WTC11 (cell line): ENCODE measurements around the gene ZKSCAN8. TPM values are rescaled to one million over a fixed set of nuclear protein-coding genes. Genes with fewer than 3 reads are reported as not detected.

Source experiments
- ATAC-seq: fragments of 200-7000 bp; cut with Tn5 transposase; 2 replicates; pipeline ENCODE4 v1.10.0; 2021; ENCODE audit warnings: mild to moderate bottlenecking, moderate library complexity
- CTCF ChIA-PET: fragments of 300-600 bp; sonication (Branson Sonifier 250); formaldehyde crosslinking; loops from one replicate; lab custom pipeline; 2021; ENCODE audit warnings: antibody characterized with exemption; lab: Charles Lee
- POLR2A ChIA-PET: fragments of 350-600 bp; sonication (Branson Sonifier 250); formaldehyde crosslinking; loops from one replicate; lab custom pipeline; 2021; ENCODE audit warnings: antibody characterized with exemption; lab: Charles Lee
- DNase-seq: peaks from one replicate; pipeline ENCODE4 v3.0.0; 2021; ENCODE audit warnings: low spot score
- H3K27ac Mint-ChIP-seq: 2 replicates; pipeline ENCODE4 v1.8.0; 2021; ENCODE audit warnings: mixed read lengths
- H3K27me3 Mint-ChIP-seq: 2 replicates; pipeline ENCODE4 v1.8.0; 2021; ENCODE audit warnings: low read depth, mild to moderate bottlenecking, moderate library complexity, mixed read lengths
- H3K36me3 Mint-ChIP-seq: 2 replicates; pipeline ENCODE4 v1.8.0; 2021; ENCODE audit warnings: mixed read lengths
- H3K4me1 Mint-ChIP-seq: 2 replicates; pipeline ENCODE4 v1.8.0; 2022; ENCODE audit warnings: mixed read lengths
- H3K4me3 Mint-ChIP-seq: 2 replicates; pipeline ENCODE4 v1.8.0; 2021; ENCODE audit warnings: mild to moderate bottlenecking, moderate library complexity, mixed read lengths
- H3K9me3 Mint-ChIP-seq: 2 replicates; pipeline ENCODE4 v1.8.0; 2021; ENCODE audit warnings: mixed read lengths
- CBFB ChIP-seq: sonication (generic); formaldehyde crosslinking; IDR thresholded peaks from 2 replicates; pipeline ENCODE4 v1.8.1; 2022; ENCODE audit warnings: mild to moderate bottlenecking, low read depth, missing genetic modification reagents
- ELF4 ChIP-seq: sonication (generic); formaldehyde crosslinking; IDR thresholded peaks from 2 replicates; pipeline ENCODE4 v1.8.1; 2022; ENCODE audit warnings: low read depth, mild to moderate bottlenecking, moderate library complexity, missing genetic modification reagents
- ESRRA ChIP-seq: sonication (generic); formaldehyde crosslinking; IDR thresholded peaks from 2 replicates; pipeline ENCODE4 v1.8.1; 2022; ENCODE audit warnings: mild to moderate bottlenecking, missing genetic modification reagents, borderline replicate concordance
- FOXJ3 ChIP-seq: sonication (generic); formaldehyde crosslinking; IDR thresholded peaks from 2 replicates; pipeline ENCODE4 v1.9.0; 2021; ENCODE audit warnings: missing genetic modification reagents, mild to moderate bottlenecking, borderline replicate concordance
- FOXK1 ChIP-seq: sonication (generic); formaldehyde crosslinking; IDR thresholded peaks from 2 replicates; pipeline ENCODE4 v1.8.0; 2022; ENCODE audit warnings: mild to moderate bottlenecking, moderate library complexity, missing genetic modification reagents
- IRF2 ChIP-seq: sonication (generic); formaldehyde crosslinking; IDR thresholded peaks from 2 replicates; pipeline ENCODE4 v1.8.0; 2022; ENCODE audit warnings: low read depth, missing genetic modification reagents, borderline replicate concordance
- NFYB ChIP-seq: sonication (generic); formaldehyde crosslinking; conservative IDR thresholded peaks from 2 replicates; pipeline ENCODE4 v1.8.0; 2022; ENCODE audit warnings: low read depth, missing genetic modification reagents
- NR1H2 ChIP-seq: sonication (generic); formaldehyde crosslinking; IDR thresholded peaks from 2 replicates; pipeline ENCODE4 v1.9.0; 2021; ENCODE audit warnings: mild to moderate bottlenecking, moderate library complexity, missing genetic modification reagents
- NR3C1 ChIP-seq: sonication (generic); formaldehyde crosslinking; conservative IDR thresholded peaks from 2 replicates; pipeline ENCODE4 v1.8.1; 2023; ENCODE audit warnings: low read depth, mild to moderate bottlenecking, missing genetic modification reagents
- PRRX2 ChIP-seq: fragments of 250-450 bp; sonication (Bioruptor Pico); IDR thresholded peaks from 2 replicates; pipeline ENCODE4 v1.8.0; 2021; ENCODE audit warnings: mild to moderate bottlenecking
- SMAD3 ChIP-seq: sonication (generic); formaldehyde crosslinking; IDR thresholded peaks from 2 replicates; pipeline ENCODE4 v1.8.0; 2022; ENCODE audit warnings: missing genetic modification reagents, mild to moderate bottlenecking, borderline replicate concordance
- ZBTB21 ChIP-seq: sonication (generic); formaldehyde crosslinking; IDR thresholded peaks from 2 replicates; pipeline ENCODE4 v1.8.1; 2023; ENCODE audit warnings: mild to moderate bottlenecking, missing genetic modification reagents, borderline replicate concordance
- ZNF219 ChIP-seq: sonication (generic); formaldehyde crosslinking; IDR thresholded peaks from 2 replicates; pipeline ENCODE4 v1.8.0; 2023; ENCODE audit warnings: missing genetic modification reagents, mild to moderate bottlenecking, borderline replicate concordance
- ZNF232 ChIP-seq: sonication (generic); formaldehyde crosslinking; IDR thresholded peaks from 2 replicates; pipeline ENCODE4 v1.8.0; 2022; ENCODE audit warnings: mild to moderate bottlenecking, missing genetic modification reagents
- total RNA-seq: library from RNA; stranded (reverse); gene quantifications from 3 replicates; pipeline ENCODE4 v1.2.3, GENCODE V29; 2021
- TF ChIP-seq, protein P1 (sequence below): sonication (generic); formaldehyde crosslinking; IDR thresholded peaks from 2 replicates; pipeline ENCODE4 v1.8.1; 2023; ENCODE audit warnings: mild to moderate bottlenecking, missing genetic modification reagents, borderline replicate concordance
- TF ChIP-seq, protein P2 (sequence below): fragments of 250-450 bp; sonication (Bioruptor Pico); IDR thresholded peaks from 2 replicates; pipeline ENCODE4 v1.8.0; 2021; ENCODE audit warnings: mild to moderate bottlenecking
- TF ChIP-seq, protein P3 (sequence below): sonication (generic); formaldehyde crosslinking; IDR thresholded peaks from 2 replicates; pipeline ENCODE4 v1.8.1; 2023; ENCODE audit warnings: mild to moderate bottlenecking, missing genetic modification reagents, moderate library complexity
- TF ChIP-seq, protein P4 (sequence below): sonication (generic); formaldehyde crosslinking; IDR thresholded peaks from 2 replicates; pipeline ENCODE4 v1.8.1; 2022; ENCODE audit warnings: missing genetic modification reagents, borderline replicate concordance
- TF ChIP-seq, protein P5 (sequence below): sonication (generic); formaldehyde crosslinking; IDR thresholded peaks from 2 replicates; pipeline ENCODE4 v1.8.0; 2022; ENCODE audit warnings: mild to moderate bottlenecking, missing genetic modification reagents
- TF ChIP-seq, protein P6 (sequence below): sonication (generic); formaldehyde crosslinking; IDR thresholded peaks from 2 replicates; pipeline ENCODE4 v1.8.1; 2023; ENCODE audit warnings: mild to moderate bottlenecking, missing genetic modification reagents
- TF ChIP-seq, protein P7 (sequence below): sonication (generic); formaldehyde crosslinking; IDR thresholded peaks from 2 replicates; pipeline ENCODE4 v1.8.0; 2022; ENCODE audit warnings: mild to moderate bottlenecking, missing genetic modification reagents
- TF ChIP-seq, protein P8 (sequence below): sonication (generic); formaldehyde crosslinking; IDR thresholded peaks from 2 replicates; pipeline ENCODE4 v1.8.1; 2023; ENCODE audit warnings: mild to moderate bottlenecking, missing genetic modification reagents
- TF ChIP-seq, protein P9 (sequence below): sonication (generic); formaldehyde crosslinking; IDR thresholded peaks from 2 replicates; pipeline ENCODE4 v1.8.1; 2022; ENCODE audit warnings: mild to moderate bottlenecking, moderate library complexity, missing genetic modification reagents

Gene ZKSCAN8
- total RNA-seq, 1 experiment from 2014 or later = 21.7 TPM

DNA sequence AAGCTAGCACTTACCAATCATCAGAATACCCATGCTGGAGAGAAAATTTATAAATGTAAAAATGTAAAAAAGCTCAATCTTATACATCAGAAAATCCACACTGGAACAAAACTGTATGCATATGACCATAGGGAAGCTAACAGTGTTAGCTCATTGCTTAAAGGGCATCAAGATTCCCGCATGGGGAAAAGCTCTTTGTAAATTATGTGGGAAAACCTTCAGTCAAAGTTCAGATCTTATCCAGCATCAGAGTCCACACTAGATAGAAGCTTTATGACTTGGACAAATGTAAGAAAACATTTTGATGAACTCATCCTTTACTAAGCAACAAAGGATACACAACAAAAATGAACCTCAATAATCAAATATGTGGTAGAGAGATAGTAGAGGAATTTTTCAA is 34.7 kb downstream of the ZKSCAN8 start:
- no peak overlapping the region for H3K4me3 Mint-ChIP-seq
- ATAC-seq (no peak), DNase-seq (no peak)
- no peaks in the 10 kb centered on the region for H3K4me1 Mint-ChIP-seq
- peaks cover 9% of the 10 kb centered on the region for H3K9me3 Mint-ChIP-seq
- H3K27ac Mint-ChIP-seq = no peak overlapping the region
- no peaks in the 10 kb centered on the region for H3K36me3 Mint-ChIP-seq
- peaks cover 67% of the 10 kb centered on the region for H3K27me3 Mint-ChIP-seq
- TF ChIP-seq PRRX2 (CRISPR knock-in tag) (no peak), ZBTB21 (CRISPR knock-in tag) (no peak), IRF2 (CRISPR knock-in tag) (no peak), NR3C1 (no peak), FOXJ3 (CRISPR knock-in tag) (no peak), NR1H2 (CRISPR knock-in tag) (no peak), ESRRA (CRISPR knock-in tag) (no peak), ZNF219 (no peak), ELF4 (CRISPR knock-in tag) (no peak)
- TF ChIP-seq, protein P1, sequence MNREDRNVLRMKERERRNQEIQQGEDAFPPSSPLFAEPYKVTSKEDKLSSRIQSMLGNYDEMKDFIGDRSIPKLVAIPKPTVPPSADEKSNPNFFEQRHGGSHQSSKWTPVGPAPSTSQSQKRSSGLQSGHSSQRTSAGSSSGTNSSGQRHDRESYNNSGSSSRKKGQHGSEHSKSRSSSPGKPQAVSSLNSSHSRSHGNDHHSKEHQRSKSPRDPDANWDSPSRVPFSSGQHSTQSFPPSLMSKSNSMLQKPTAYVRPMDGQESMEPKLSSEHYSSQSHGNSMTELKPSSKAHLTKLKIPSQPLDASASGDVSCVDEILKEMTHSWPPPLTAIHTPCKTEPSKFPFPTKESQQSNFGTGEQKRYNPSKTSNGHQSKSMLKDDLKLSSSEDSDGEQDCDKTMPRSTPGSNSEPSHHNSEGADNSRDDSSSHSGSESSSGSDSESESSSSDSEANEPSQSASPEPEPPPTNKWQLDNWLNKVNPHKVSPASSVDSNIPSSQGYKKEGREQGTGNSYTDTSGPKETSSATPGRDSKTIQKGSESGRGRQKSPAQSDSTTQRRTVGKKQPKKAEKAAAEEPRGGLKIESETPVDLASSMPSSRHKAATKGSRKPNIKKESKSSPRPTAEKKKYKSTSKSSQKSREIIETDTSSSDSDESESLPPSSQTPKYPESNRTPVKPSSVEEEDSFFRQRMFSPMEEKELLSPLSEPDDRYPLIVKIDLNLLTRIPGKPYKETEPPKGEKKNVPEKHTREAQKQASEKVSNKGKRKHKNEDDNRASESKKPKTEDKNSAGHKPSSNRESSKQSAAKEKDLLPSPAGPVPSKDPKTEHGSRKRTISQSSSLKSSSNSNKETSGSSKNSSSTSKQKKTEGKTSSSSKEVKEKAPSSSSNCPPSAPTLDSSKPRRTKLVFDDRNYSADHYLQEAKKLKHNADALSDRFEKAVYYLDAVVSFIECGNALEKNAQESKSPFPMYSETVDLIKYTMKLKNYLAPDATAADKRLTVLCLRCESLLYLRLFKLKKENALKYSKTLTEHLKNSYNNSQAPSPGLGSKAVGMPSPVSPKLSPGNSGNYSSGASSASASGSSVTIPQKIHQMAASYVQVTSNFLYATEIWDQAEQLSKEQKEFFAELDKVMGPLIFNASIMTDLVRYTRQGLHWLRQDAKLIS (CRISPR knock-in tag) = no peak
- TF ChIP-seq, protein P2, sequence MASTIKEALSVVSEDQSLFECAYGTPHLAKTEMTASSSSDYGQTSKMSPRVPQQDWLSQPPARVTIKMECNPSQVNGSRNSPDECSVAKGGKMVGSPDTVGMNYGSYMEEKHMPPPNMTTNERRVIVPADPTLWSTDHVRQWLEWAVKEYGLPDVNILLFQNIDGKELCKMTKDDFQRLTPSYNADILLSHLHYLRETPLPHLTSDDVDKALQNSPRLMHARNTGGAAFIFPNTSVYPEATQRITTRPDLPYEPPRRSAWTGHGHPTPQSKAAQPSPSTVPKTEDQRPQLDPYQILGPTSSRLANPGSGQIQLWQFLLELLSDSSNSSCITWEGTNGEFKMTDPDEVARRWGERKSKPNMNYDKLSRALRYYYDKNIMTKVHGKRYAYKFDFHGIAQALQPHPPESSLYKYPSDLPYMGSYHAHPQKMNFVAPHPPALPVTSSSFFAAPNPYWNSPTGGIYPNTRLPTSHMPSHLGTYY = no peak
- TF ChIP-seq, protein P3, sequence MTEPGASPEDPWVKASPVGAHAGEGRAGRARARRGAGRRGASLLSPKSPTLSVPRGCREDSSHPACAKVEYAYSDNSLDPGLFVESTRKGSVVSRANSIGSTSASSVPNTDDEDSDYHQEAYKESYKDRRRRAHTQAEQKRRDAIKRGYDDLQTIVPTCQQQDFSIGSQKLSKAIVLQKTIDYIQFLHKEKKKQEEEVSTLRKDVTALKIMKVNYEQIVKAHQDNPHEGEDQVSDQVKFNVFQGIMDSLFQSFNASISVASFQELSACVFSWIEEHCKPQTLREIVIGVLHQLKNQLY (CRISPR knock-in tag) = no peak
- POLR2A ChIA-PET = no interaction called here
- CTCF ChIA-PET = interaction anchor here (0.7 kb wide), 1 partner anchor 180 kb away, joined by 3 read pairs; no protein-coding TSS in a partner anchor

DNA sequence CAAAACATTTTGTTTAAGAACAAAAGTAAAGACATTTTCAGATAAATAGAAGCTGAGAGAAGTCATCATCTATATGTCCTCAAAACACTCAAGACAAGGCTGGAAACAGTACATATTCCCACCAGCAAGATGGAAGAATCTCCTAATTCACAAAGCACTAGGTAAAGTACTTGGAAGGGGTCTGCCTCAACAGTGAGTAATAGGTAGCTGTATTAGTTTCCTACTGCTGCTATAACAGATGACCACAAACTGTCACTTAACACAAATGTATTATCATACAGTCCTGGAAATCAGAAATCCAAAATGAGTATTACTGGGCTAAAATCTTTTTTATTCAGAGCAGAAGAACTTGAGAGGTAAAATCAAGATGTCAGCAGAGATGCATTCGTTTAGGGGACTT is 40.6 kb downstream of the ZKSCAN8 start:
- H3K9me3 Mint-ChIP-seq = peaks cover 47% of the 10 kb centered on the region
- no peak for DNase-seq
- H3K36me3 Mint-ChIP-seq = peaks cover under 1% of the 10 kb centered on the region
- no peak for ATAC-seq
- no peak overlapping the region for H3K27ac Mint-ChIP-seq
- H3K27me3 Mint-ChIP-seq = peaks cover 66% of the 10 kb centered on the region
- no peaks in the 10 kb centered on the region for H3K4me1 Mint-ChIP-seq
- ChIA-PET POLR2A (no interaction called here), CTCF (no interaction called here)
- no peak overlapping the region for H3K4me3 Mint-ChIP-seq
- TF ChIP-seq, protein P4, sequence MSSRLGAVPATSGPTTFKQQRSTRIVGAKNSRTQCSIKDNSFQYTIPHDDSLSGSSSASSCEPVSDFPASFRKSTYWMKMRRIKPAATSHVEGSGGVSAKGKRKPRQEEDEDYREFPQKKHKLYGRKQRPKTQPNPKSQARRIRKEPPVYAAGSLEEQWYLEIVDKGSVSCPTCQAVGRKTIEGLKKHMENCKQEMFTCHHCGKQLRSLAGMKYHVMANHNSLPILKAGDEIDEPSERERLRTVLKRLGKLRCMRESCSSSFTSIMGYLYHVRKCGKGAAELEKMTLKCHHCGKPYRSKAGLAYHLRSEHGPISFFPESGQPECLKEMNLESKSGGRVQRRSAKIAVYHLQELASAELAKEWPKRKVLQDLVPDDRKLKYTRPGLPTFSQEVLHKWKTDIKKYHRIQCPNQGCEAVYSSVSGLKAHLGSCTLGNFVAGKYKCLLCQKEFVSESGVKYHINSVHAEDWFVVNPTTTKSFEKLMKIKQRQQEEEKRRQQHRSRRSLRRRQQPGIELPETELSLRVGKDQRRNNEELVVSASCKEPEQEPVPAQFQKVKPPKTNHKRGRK = no peak
- TF ChIP-seq, protein P5, sequence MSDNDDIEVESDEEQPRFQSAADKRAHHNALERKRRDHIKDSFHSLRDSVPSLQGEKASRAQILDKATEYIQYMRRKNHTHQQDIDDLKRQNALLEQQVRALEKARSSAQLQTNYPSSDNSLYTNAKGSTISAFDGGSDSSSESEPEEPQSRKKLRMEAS = no peak
- TF ChIP-seq, protein P6, sequence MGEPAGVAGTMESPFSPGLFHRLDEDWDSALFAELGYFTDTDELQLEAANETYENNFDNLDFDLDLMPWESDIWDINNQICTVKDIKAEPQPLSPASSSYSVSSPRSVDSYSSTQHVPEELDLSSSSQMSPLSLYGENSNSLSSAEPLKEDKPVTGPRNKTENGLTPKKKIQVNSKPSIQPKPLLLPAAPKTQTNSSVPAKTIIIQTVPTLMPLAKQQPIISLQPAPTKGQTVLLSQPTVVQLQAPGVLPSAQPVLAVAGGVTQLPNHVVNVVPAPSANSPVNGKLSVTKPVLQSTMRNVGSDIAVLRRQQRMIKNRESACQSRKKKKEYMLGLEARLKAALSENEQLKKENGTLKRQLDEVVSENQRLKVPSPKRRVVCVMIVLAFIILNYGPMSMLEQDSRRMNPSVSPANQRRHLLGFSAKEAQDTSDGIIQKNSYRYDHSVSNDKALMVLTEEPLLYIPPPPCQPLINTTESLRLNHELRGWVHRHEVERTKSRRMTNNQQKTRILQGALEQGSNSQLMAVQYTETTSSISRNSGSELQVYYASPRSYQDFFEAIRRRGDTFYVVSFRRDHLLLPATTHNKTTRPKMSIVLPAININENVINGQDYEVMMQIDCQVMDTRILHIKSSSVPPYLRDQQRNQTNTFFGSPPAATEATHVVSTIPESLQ (CRISPR knock-in tag) = no peak
- no peak for TF ChIP-seq NFYB
- TF ChIP-seq, protein P7, sequence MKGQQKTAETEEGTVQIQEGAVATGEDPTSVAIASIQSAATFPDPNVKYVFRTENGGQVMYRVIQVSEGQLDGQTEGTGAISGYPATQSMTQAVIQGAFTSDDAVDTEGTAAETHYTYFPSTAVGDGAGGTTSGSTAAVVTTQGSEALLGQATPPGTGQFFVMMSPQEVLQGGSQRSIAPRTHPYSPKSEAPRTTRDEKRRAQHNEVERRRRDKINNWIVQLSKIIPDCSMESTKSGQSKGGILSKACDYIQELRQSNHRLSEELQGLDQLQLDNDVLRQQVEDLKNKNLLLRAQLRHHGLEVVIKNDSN (CRISPR knock-in tag) = no peak
- TF ChIP-seq, protein P8, sequence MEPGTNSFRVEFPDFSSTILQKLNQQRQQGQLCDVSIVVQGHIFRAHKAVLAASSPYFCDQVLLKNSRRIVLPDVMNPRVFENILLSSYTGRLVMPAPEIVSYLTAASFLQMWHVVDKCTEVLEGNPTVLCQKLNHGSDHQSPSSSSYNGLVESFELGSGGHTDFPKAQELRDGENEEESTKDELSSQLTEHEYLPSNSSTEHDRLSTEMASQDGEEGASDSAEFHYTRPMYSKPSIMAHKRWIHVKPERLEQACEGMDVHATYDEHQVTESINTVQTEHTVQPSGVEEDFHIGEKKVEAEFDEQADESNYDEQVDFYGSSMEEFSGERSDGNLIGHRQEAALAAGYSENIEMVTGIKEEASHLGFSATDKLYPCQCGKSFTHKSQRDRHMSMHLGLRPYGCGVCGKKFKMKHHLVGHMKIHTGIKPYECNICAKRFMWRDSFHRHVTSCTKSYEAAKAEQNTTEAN (CRISPR knock-in tag) = no peak
- no peak for TF ChIP-seq FOXK1 (CRISPR knock-in tag)
- no peak for TF ChIP-seq ZNF232
- TF ChIP-seq, protein P9, sequence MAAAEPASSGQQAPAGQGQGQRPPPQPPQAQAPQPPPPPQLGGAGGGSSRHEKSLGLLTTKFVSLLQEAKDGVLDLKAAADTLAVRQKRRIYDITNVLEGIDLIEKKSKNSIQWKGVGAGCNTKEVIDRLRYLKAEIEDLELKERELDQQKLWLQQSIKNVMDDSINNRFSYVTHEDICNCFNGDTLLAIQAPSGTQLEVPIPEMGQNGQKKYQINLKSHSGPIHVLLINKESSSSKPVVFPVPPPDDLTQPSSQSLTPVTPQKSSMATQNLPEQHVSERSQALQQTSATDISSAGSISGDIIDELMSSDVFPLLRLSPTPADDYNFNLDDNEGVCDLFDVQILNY = no peak
- no peak for TF ChIP-seq SMAD3 (CRISPR knock-in tag)
- no peak for TF ChIP-seq CBFB (CRISPR knock-in tag)
